Panc1 (cell line): ENCODE measurements around the gene DAAM2. TPM values are rescaled to one million over a fixed set of nuclear protein-coding genes. Genes with fewer than 3 reads are reported as not detected.

Experiments
- ATAC-seq: fragments of 200-7000 bp; cut with Tn5 transposase; 2 replicates; pipeline ENCODE4 v1.9.1; 2020; ENCODE audit warnings: mild to moderate bottlenecking, moderate library complexity
- BruUV-seq: library from RNA; stranded (reverse); fragments of 400-500 nt; replicated peaks from 2 replicates; lab custom pipeline; 2021; lab: Mats Ljungman, UMichigan
- CTCF ChIA-PET: fragments of 300-600 bp; sonication (Branson Sonifier 250); formaldehyde crosslinking; loops from one replicate; lab custom pipeline; 2022; ENCODE audit warnings: antibody characterized with exemption; lab: Charles Lee
- POLR2A ChIA-PET: fragments of 300-600 bp; sonication (Branson Sonifier 250); formaldehyde crosslinking; loops from one replicate; lab custom pipeline; 2022; ENCODE audit warnings: antibody characterized with exemption; lab: Charles Lee
- DNase-seq: peaks from one replicate; pipeline ENCODE4 v3.0.0-alpha.2; 2010; ENCODE audit warnings: low read depth, low spot score
- H3K27ac ChIP-seq: 2 replicates; pipeline ENCODE4 v1.5.1; 2011; ENCODE audit warnings: mild to moderate bottlenecking, low read length, inconsistent platforms
- H3K27me3 ChIP-seq: fragments of 200-500 bp; sonication (Bioruptor generic); 2 replicates; pipeline ENCODE4 v1.6.0; 2014; ENCODE audit warnings: low read length, inconsistent platforms; ENCODE audit not compliant: control insufficient read depth, insufficient read depth
- H3K36me3 ChIP-seq: fragments of 200-500 bp; sonication (Bioruptor generic); 2 replicates; pipeline ENCODE4 v1.5.1; 2014; ENCODE audit warnings: inconsistent platforms, mild to moderate bottlenecking, low read length, moderate library complexity; ENCODE audit not compliant: control insufficient read depth, insufficient read depth
- H3K4me1 ChIP-seq: 2 replicates; pipeline ENCODE4 v1.5.1; 2011; ENCODE audit warnings: inconsistent platforms, mild to moderate bottlenecking, low read length, moderate library complexity; ENCODE audit not compliant: control insufficient read depth, insufficient read depth
- H3K4me3 ChIP-seq, 2 experiments: 2 replicates each; pipeline ENCODE4 v1.5.1; 2011 to 2012; ENCODE audit warnings: low read depth in 2 of 2, low read length in 2 of 2, mild to moderate bottlenecking in 2 of 2, inconsistent platforms in 1 of 2, moderate library complexity in 1 of 2
- H3K9me3 ChIP-seq: fragments of 200-500 bp; sonication (Bioruptor generic); 2 replicates; pipeline ENCODE4 v1.5.1; 2014; ENCODE audit warnings: low read depth, mild to moderate bottlenecking, inconsistent platforms, low read length, moderate library complexity; ENCODE audit not compliant: control insufficient read depth, insufficient read depth
- CTCF ChIP-seq: fragments of 450-650 bp; IDR thresholded peaks from 2 replicates; pipeline ENCODE4 v1.5.1; 2017; ENCODE audit warnings: mild to moderate bottlenecking
- POLR2AphosphoS5 ChIP-seq: IDR thresholded peaks from 2 replicates; pipeline ENCODE4 v1.6.1; 2012; ENCODE audit warnings: mild to moderate bottlenecking, low read depth, low read length, moderate library complexity
- REST ChIP-seq, 2 experiments: IDR thresholded peaks; 2 replicates each; pipeline ENCODE4 v1.6.1; 2011 to 2012; ENCODE audit warnings: low read depth in 2 of 2, control low read depth in 1 of 2, low read length in 1 of 2, mild to moderate bottlenecking in 1 of 2, moderate library complexity in 1 of 2; ENCODE audit not compliant: insufficient read depth in 1 of 2
- SIN3A ChIP-seq: IDR thresholded peaks from 2 replicates; pipeline ENCODE4 v1.6.1; 2012; ENCODE audit warnings: low read depth, mild to moderate bottlenecking, low read length, moderate library complexity, borderline replicate concordance; ENCODE audit not compliant: insufficient read depth
- TCF7L2 ChIP-seq: IDR thresholded peaks from 2 replicates; pipeline ENCODE4 v1.6.1; 2011; ENCODE audit warnings: mild to moderate bottlenecking, low read depth, low read length, inconsistent platforms
- in situ Hi-C: cut with HindIII; loops from 2 replicates; pipeline ENCODE4 v1.10.0; 2016; ENCODE audit warnings: low sequenced_read_pairs, low pct_unique_long_range_greater_than_20kb
- intact Hi-C: fragments of 100-400 bp; cut with micrococcal nuclease; formaldehyde crosslinking; loops from one replicate; pipeline ENCODE4 v1.10.0; 2022; ENCODE audit not compliant: unreplicated experiment
- total RNA-seq: library from RNA; stranded (reverse); gene quantifications from one replicate; pipeline ENCODE4 v1.2.1, GENCODE V29; 2021; ENCODE audit not compliant: unreplicated experiment

The DAAM2 gene
- total RNA-seq, 1 experiment from 2014 or later, result not detected

- ChIA-PET CTCF (no interaction called here), POLR2A (no interaction called here)
- ATAC-seq (no peak), DNase-seq (no peak)
- Histone ChIP-seq H3K9me3 (no peaks in the 10 kb centered on the region), H3K27ac (no peak overlapping the region), H3K4me1 (no peaks in the 10 kb centered on the region), H3K4me3 (no peak overlapping the region), H3K27me3 (no peaks in the 10 kb centered on the region; the same call in 1 of the 2 replicates), H3K36me3 (no peaks in the 10 kb centered on the region)
- intact Hi-C loops, result no loop called here
- BruUV-seq, result no TSS peak
- in situ Hi-C loops, result no loop called here
- TF ChIP-seq REST (IDR thresholded peaks at IDR 0.05; ENCODE audit: insufficient read depth in 1 of 2, low read depth in 2 of 2, low read length in 1 of 2) (no peak), SIN3A (no peak), POLR2AphosphoS5 (no peak), CTCF (no peak), TCF7L2 (no peak)
Observed at GRCh38 chr6:39901116-39901655, 109.0 kb downstream of the DAAM2 start.

GRCh38 chr6:39901670-39902069 lies 109.5 kb downstream of the DAAM2 start:
- BruUV-seq, result no TSS peak
- no peaks in the 10 kb centered on the region; the same call in 1 of the 2 replicates for H3K27me3 ChIP-seq
- H3K4me1 ChIP-seq, result no peaks in the 10 kb centered on the region
- no peaks in the 10 kb centered on the region for H3K36me3 ChIP-seq
- intact Hi-C loops (no loop called here), in situ Hi-C loops (no loop called here)
- no peak for TF ChIP-seq SIN3A
- no peak for TF ChIP-seq REST (IDR thresholded peaks at IDR 0.05; ENCODE audit: insufficient read depth in 1 of 2, low read depth in 2 of 2, low read length in 1 of 2)
- no peak for TF ChIP-seq POLR2AphosphoS5
- TF ChIP-seq TCF7L2, result no peak
- no peak for TF ChIP-seq CTCF
- ChIA-PET CTCF (no interaction called here), POLR2A (no interaction called here)
- DNase-seq, result no peak
- H3K9me3 ChIP-seq, result no peaks in the 10 kb centered on the region
- no peak overlapping the region for H3K27ac ChIP-seq
- ATAC-seq, result no peak
- H3K4me3 ChIP-seq, result no peak overlapping the region
